Loucy (cell line): ENCODE data around the gene DIP2B.
"Not testable (repeated sequence)": the region's sequence is repeated elsewhere in the genome, so short reads cannot be mapped to it uniquely, and the experiment has no call there.

Experiments
- EZH2phosphoT487 ChIP-seq: fragments of 200-600 bp; IDR thresholded peaks from 2 replicates; pipeline ENCODE4 v1.6.1; 2018; ENCODE audit warnings: antibody characterized with exemption, mild to moderate bottlenecking, moderate library complexity, borderline replicate concordance
- TF ChIP-seq, protein P1 (sequence below): fragments of 200-600 bp; sonication (generic); conservative IDR thresholded peaks from 2 replicates; pipeline ENCODE4 v1.5.1; 2014; ENCODE audit warnings: mild to moderate bottlenecking, antibody characterized with exemption, low read length

DNA sequence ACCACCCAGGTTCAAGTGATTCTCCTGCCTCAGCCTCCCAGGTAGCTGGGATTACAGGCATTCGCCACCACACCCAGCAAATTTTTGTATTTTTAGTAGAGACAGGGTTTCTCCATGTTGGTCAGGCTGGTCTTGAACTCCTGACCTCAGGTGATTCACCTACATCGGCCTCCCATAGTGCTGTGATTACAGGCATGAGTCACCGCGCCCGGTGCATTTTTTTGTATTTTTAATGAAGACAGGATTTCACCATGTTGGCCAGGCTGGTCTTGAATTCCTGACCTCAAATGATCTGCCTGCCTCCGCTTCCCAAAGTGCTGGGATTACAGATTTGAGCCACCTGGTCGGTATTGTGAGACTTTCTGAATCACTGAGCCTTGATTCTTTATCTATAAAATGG is 52.0 kb downstream of the DIP2B start:
- TF ChIP-seq, protein P1, sequence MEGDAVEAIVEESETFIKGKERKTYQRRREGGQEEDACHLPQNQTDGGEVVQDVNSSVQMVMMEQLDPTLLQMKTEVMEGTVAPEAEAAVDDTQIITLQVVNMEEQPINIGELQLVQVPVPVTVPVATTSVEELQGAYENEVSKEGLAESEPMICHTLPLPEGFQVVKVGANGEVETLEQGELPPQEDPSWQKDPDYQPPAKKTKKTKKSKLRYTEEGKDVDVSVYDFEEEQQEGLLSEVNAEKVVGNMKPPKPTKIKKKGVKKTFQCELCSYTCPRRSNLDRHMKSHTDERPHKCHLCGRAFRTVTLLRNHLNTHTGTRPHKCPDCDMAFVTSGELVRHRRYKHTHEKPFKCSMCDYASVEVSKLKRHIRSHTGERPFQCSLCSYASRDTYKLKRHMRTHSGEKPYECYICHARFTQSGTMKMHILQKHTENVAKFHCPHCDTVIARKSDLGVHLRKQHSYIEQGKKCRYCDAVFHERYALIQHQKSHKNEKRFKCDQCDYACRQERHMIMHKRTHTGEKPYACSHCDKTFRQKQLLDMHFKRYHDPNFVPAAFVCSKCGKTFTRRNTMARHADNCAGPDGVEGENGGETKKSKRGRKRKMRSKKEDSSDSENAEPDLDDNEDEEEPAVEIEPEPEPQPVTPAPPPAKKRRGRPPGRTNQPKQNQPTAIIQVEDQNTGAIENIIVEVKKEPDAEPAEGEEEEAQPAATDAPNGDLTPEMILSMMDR: not testable (repeated sequence)
- not testable (repeated sequence) for TF ChIP-seq EZH2phosphoT487
